ENCODE results near the gene IFIT1. TPM values are rescaled to one million over a fixed set of nuclear protein-coding genes. Genes with fewer than 3 reads are reported as not detected.
"Not testable (repeated sequence)": the region's sequence is repeated elsewhere in the genome, so short reads cannot be mapped to it uniquely, and the experiment has no call there.

Gene IFIT1
- total RNA-seq, 1 donor from 2014 or later, result 0.09 TPM

- Mint-ChIP-seq H3K27ac (no peak overlapping the region), H3K4me3 (ENCODE audit: low read depth) (no peak overlapping the region), H3K36me3 (ENCODE audit: low read depth) (no peaks in the 10 kb centered on the region), H3K4me1 (ENCODE audit: low read depth) (peaks cover 8% of the 10 kb centered on the region), H3K9me3 (no peaks in the 10 kb centered on the region), H3K27me3 (ENCODE audit: low read depth) (peaks cover 29% of the 10 kb centered on the region)
- intact Hi-C loops (cut with micrococcal nuclease), result no loop called here
- DNase-seq (ENCODE audit: low spot score), result no peak
Observed at GRCh38 chr10:89371079-89371478, 21.3 kb upstream of the IFIT1 start.

DNA sequence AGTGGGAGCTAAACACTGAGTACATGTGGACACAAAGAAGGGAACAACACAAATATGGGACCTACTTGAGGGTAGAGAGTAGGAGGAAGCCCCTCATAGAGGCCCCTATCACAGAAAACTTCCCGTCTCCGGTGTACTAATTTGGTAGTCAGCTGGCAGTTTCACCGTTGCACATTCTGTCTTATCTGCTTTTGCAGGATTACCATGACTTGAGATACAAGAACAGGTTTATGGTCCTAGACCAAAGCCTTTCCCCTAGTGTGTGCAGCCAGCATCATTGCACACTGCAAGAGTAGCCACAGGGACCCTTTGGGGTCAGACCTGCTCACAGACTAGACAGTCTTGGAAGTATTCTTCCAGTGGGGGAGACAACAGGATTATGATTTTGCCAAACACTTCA is 20.4 kb upstream of the IFIT1 start:
- intact Hi-C loops (cut with micrococcal nuclease), result no loop called here
- Mint-ChIP-seq H3K27ac (no peak overlapping the region), H3K27me3 (ENCODE audit: low read depth) (peaks cover 31% of the 10 kb centered on the region), H3K36me3 (ENCODE audit: low read depth) (no peaks in the 10 kb centered on the region), H3K4me3 (ENCODE audit: low read depth) (no peak overlapping the region), H3K9me3 (no peaks in the 10 kb centered on the region), H3K4me1 (ENCODE audit: low read depth) (peaks cover 8% of the 10 kb centered on the region)
- no peak for DNase-seq (ENCODE audit: low spot score)

GRCh38 chr10:89373916-89374711 is 18.3 kb upstream of the IFIT1 start:
- no peak for DNase-seq (ENCODE audit: low spot score)
- no peak overlapping the region for H3K27ac Mint-ChIP-seq
- H3K27me3 Mint-ChIP-seq (ENCODE audit: low read depth), result peaks cover 30% of the 10 kb centered on the region
- H3K36me3 Mint-ChIP-seq (ENCODE audit: low read depth), result no peaks in the 10 kb centered on the region
- intact Hi-C loops (cut with micrococcal nuclease), result no loop called here
- no peak overlapping the region for H3K4me3 Mint-ChIP-seq (ENCODE audit: low read depth)
- peaks cover 3% of the 10 kb centered on the region for H3K4me1 Mint-ChIP-seq (ENCODE audit: low read depth)
- H3K9me3 Mint-ChIP-seq, result no peaks in the 10 kb centered on the region

- H3K27me3 Mint-ChIP-seq (ENCODE audit: low read depth), result peaks cover 27% of the 10 kb centered on the region
- no peak overlapping the region for H3K27ac Mint-ChIP-seq
- no peaks in the 10 kb centered on the region for H3K36me3 Mint-ChIP-seq (ENCODE audit: low read depth)
- DNase-seq (ENCODE audit: low spot score), result no peak
- intact Hi-C loops (cut with micrococcal nuclease), result no loop called here
- no peak overlapping the region for H3K4me3 Mint-ChIP-seq (ENCODE audit: low read depth)
- H3K9me3 Mint-ChIP-seq, result no peaks in the 10 kb centered on the region
- no peaks in the 10 kb centered on the region for H3K4me1 Mint-ChIP-seq (ENCODE audit: low read depth)
Observed at GRCh38 chr10:89374713-89375141, 17.7 kb upstream of the IFIT1 start.

- H3K27ac Mint-ChIP-seq, result no peak within 1 kb of the TSS
- no peaks in the 10 kb centered on the region for H3K9me3 Mint-ChIP-seq
- no peaks in the 10 kb centered on the region for H3K36me3 Mint-ChIP-seq (ENCODE audit: low read depth)
- intact Hi-C loops (cut with micrococcal nuclease), result no loop called here
- no peak within 1 kb of the TSS for H3K4me3 Mint-ChIP-seq (ENCODE audit: low read depth)
- no peaks in the 10 kb centered on the region for H3K4me1 Mint-ChIP-seq (ENCODE audit: low read depth)
- H3K27me3 Mint-ChIP-seq (ENCODE audit: low read depth), result peaks cover 17% of the 10 kb centered on the region
- no peak for DNase-seq (ENCODE audit: low spot score)
Observed at GRCh38 chr10:89377705-89378637, 14.5 kb upstream of the IFIT1 start, which contains the start of gene IFIT1B. Gene IFIT1B, plus strand, starts transcription at chr10:89378056. Its CDS starts 80 bp downstream, at chr10:89378136.

DNA sequence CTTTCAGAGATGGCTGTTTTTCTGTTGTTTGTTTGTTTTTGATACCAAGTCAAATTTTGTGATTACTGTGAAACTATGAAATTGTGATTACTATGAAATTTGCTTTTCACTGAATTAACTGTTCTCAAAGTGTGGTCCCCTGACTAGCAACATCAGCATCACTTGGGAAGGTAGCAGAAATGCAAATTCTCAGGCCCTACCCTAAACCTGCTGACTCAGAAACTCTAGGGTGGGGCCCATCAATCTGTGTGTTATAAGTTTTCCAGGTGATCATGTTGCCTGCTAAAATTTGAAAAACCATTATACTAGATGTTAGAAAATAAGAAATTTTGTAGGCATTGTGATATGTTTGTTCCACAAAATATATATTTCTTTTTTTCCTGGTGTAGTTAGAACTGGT is 13.3 kb upstream of the IFIT1 start:
- no peak for DNase-seq (ENCODE audit: low spot score)
- Mint-ChIP-seq H3K27me3 (ENCODE audit: low read depth) (peaks cover 27% of the 10 kb centered on the region), H3K4me1 (ENCODE audit: low read depth) (no peaks in the 10 kb centered on the region), H3K36me3 (ENCODE audit: low read depth) (no peaks in the 10 kb centered on the region), H3K9me3 (no peaks in the 10 kb centered on the region), H3K4me3 (ENCODE audit: low read depth) (no peak overlapping the region), H3K27ac (no peak overlapping the region)
- intact Hi-C loops (cut with micrococcal nuclease), result no loop called here

- no peaks in the 10 kb centered on the region for H3K9me3 Mint-ChIP-seq
- H3K4me1 Mint-ChIP-seq (ENCODE audit: low read depth), result no peaks in the 10 kb centered on the region
- intact Hi-C loops (cut with micrococcal nuclease), result no loop called here
- H3K4me3 Mint-ChIP-seq (ENCODE audit: low read depth), result no peak overlapping the region
- no peak overlapping the region for H3K27ac Mint-ChIP-seq
- no peak for DNase-seq (ENCODE audit: low spot score)
- H3K36me3 Mint-ChIP-seq (ENCODE audit: low read depth), result no peaks in the 10 kb centered on the region
- peaks cover 38% of the 10 kb centered on the region for H3K27me3 Mint-ChIP-seq (ENCODE audit: low read depth)
Observed at GRCh38 chr10:89382757-89383156, 9.7 kb upstream of the IFIT1 start.

GRCh38 chr10:89384474-89385340 is 7.7 kb upstream of the IFIT1 start:
- no peaks in the 10 kb centered on the region for H3K4me1 Mint-ChIP-seq (ENCODE audit: low read depth)

DNA sequence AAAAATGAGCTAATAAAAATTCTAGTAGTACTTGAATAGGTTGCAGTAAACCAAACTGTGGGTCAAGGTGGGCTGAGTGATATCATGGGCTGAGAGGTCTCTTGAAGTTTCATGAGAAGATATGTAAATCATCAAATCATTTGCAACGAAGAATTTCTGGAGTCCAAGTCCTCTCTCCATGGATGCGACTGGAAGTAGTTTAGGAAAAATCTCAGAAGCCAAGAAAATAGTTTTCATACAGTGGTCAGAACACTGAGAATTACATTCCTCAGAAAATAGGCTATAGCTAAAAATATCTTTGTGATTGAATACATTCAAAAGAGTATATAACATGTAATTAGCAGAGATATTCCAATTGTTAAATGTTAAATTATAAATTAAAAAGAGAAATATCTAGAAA is 3.6 kb upstream of the IFIT1 start:
- peaks cover 16% of the 10 kb centered on the region for H3K4me1 Mint-ChIP-seq (ENCODE audit: low read depth)
- H3K4me3 Mint-ChIP-seq (ENCODE audit: low read depth), result no peak overlapping the region
- no peak for DNase-seq (ENCODE audit: low spot score)
- H3K27me3 Mint-ChIP-seq (ENCODE audit: low read depth), result peaks cover 24% of the 10 kb centered on the region
- intact Hi-C loops (cut with micrococcal nuclease), result no loop called here
- H3K36me3 Mint-ChIP-seq (ENCODE audit: low read depth), result no peaks in the 10 kb centered on the region
- H3K27ac Mint-ChIP-seq, result no peak overlapping the region
- H3K9me3 Mint-ChIP-seq, result no peaks in the 10 kb centered on the region

More at GRCh38 chr10:89384474-89385340, 7.7 kb upstream of the IFIT1 start:
- intact Hi-C loops (cut with micrococcal nuclease), result no loop called here
- no peaks in the 10 kb centered on the region for H3K36me3 Mint-ChIP-seq (ENCODE audit: low read depth)
- no peak for DNase-seq (ENCODE audit: low spot score)
- H3K27me3 Mint-ChIP-seq (ENCODE audit: low read depth), result peaks cover 36% of the 10 kb centered on the region
- H3K27ac Mint-ChIP-seq, result no peak overlapping the region
- H3K9me3 Mint-ChIP-seq, result no peaks in the 10 kb centered on the region
- H3K4me3 Mint-ChIP-seq (ENCODE audit: low read depth), result no peak overlapping the region

GRCh38 chr10:89389254-89389653 is 3.2 kb upstream of the IFIT1 start:
- no peaks in the 10 kb centered on the region for H3K36me3 Mint-ChIP-seq (ENCODE audit: low read depth)
- no peak for DNase-seq (ENCODE audit: low spot score)
- H3K27me3 Mint-ChIP-seq (ENCODE audit: low read depth), result peaks cover 20% of the 10 kb centered on the region
- no peak overlapping the region for H3K4me3 Mint-ChIP-seq (ENCODE audit: low read depth)
- no peaks in the 10 kb centered on the region for H3K9me3 Mint-ChIP-seq
- no peak overlapping the region for H3K27ac Mint-ChIP-seq
- intact Hi-C loops (cut with micrococcal nuclease), result no loop called here
- peaks cover 16% of the 10 kb centered on the region for H3K4me1 Mint-ChIP-seq (ENCODE audit: low read depth)

- intact Hi-C loops (cut with micrococcal nuclease), result loop anchor here (5.0 kb wide), 1 partner anchor 88 kb away; the partner anchor contains the start of gene IFIT2
Observed at GRCh38 chr10:89390476-89391225, 1.8 kb upstream of the IFIT1 start.

DNA sequence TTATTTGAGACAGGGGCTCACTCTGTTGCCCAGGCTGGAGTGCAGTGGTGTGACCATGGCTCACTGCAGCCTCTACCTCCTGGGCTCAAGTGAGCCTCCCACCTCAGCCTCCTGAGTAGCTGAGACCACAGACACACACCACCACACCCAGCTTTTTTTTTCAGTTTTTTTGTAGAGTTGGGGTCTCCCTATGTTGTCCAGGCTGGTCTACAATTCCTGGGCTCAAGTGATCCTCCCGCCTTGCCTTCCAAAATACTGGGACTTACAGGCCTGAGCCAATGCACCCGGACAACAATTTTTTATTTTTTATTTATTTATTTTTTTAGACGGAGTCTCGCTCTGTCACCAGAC is 1.2 kb upstream of the IFIT1 start:
- not testable (repeated sequence) for H3K27me3 Mint-ChIP-seq (ENCODE audit: low read depth); H3K9me3 Mint-ChIP-seq; DNase-seq (ENCODE audit: low spot score); H3K4me3 Mint-ChIP-seq (ENCODE audit: low read depth); H3K27ac Mint-ChIP-seq; H3K36me3 Mint-ChIP-seq (ENCODE audit: low read depth)
- intact Hi-C loops (cut with micrococcal nuclease), result loop anchor here (5.0 kb wide), 1 partner anchor 89 kb away; the partner anchor contains the start of gene IFIT2
- H3K4me1 Mint-ChIP-seq (ENCODE audit: low read depth), result peaks cover 16% of the 10 kb centered on the region

More at GRCh38 chr10:89390476-89391225, 1.8 kb upstream of the IFIT1 start:
- peaks cover 12% of the 10 kb centered on the region for H3K27me3 Mint-ChIP-seq (ENCODE audit: low read depth)
- no peaks in the 10 kb centered on the region for H3K9me3 Mint-ChIP-seq
- DNase-seq (ENCODE audit: low spot score), result no peak
- H3K36me3 Mint-ChIP-seq (ENCODE audit: low read depth), result no peaks in the 10 kb centered on the region
- peaks cover 16% of the 10 kb centered on the region for H3K4me1 Mint-ChIP-seq (ENCODE audit: low read depth)
- H3K27ac Mint-ChIP-seq, result no peak overlapping the region
- no peak overlapping the region for H3K4me3 Mint-ChIP-seq (ENCODE audit: low read depth)

All from activated T-helper 2 cell treated with anti-CD3 and anti-CD28 coated beads, Interferon-gamma antibody, Interleukin-2, Interleukin-4, amounts not matched to agents 10 μg/mL and 5 μg/mL and 100 μg/mL, durations not matched to agents 14 hours and 24 hours and 36 hours (primary cell).